NCI-H82 treated with DMSO at 0.1 percent for 48 hours (cell line): Measurements from ENCODE around the gene RNF112.
A peak's percentile ranks its signal among the peaks of the same experiment; 100 is the strongest.

Experiments
- DNase-seq: peaks from one replicate; lab custom pipeline; 2025; ENCODE audit not compliant: unreplicated experiment; lab: John Stamatoyannopoulos, UW

RNF112 gene, protein sequence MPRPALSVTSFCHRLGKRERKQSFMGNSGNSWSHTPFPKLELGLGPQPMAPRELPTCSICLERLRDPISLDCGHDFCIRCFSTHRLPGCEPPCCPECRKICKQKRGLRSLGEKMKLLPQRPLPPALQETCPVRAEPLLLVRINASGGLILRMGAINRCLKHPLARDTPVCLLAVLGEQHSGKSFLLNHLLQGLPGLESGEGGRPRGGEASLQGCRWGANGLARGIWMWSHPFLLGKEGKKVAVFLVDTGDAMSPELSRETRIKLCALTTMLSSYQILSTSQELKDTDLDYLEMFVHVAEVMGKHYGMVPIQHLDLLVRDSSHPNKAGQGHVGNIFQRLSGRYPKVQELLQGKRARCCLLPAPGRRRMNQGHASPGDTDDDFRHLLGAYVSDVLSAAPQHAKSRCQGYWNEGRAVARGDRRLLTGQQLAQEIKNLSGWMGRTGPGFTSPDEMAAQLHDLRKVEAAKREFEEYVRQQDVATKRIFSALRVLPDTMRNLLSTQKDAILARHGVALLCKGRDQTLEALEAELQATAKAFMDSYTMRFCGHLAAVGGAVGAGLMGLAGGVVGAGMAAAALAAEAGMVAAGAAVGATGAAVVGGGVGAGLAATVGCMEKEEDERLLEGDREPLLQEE

DNA sequence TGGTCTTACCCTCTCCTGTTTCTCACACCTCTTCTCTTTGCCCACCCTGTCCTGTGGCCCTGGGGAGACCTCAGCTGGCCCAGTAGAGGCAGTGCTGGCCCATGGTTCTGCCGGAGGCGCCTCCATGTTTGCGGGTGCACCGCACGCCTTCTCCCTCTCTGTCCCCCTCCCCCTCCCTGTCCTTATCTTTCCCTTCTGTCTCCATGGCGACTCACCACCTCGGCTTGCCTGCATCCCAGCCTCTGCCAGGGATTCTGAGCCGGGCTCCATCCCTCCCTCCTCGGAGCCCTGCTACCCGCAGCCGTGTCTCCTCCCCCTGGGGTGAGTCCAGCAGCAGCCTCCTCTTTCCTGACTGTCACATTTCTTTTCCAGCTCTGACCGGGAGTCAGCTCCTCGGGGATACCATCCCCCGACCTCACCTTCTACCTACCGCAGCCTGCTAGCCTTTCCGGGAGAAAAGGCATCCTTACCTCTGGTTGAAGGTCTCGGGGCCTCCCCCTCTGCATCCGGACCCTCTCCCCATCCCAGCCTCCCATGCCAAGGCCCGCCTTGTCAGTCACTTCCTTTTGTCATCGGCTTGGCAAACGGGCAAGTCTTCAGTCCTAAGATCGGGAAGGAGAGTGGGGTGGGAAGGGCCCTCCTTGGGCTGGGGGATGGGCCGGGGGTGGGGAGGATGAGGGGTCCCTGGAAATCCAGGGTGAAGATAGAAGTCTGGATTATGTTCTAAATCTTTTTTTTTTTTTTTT is at the start of gene RNF112:
RNF112 (plus strand) TSS at position 358 of the 746 bp plus-strand sequence; CDS start at position 535, 177 bp downstream.
- DNase-seq: no peak

DNA sequence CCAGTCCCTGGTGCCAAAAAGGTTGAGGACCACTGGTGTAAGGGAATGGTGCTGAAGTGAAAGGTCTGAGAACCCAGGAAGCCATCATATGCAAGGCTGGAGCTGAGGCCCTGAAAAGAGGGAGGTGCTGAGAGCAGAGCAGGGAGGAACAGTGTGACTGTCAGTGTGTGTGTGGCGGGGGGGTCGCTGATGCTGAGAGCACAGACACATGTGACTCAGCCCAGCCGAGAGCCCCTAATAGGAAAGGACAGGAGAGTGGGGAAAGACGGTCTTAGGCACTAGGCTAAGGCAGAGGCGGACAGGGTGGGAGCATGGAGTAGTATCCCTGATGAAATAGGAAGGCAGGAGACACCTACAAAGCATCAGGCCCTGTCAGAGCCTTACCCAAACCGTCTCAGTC is 49.7 kb upstream of the RNF112 start:
- no peak for DNase-seq

DNA sequence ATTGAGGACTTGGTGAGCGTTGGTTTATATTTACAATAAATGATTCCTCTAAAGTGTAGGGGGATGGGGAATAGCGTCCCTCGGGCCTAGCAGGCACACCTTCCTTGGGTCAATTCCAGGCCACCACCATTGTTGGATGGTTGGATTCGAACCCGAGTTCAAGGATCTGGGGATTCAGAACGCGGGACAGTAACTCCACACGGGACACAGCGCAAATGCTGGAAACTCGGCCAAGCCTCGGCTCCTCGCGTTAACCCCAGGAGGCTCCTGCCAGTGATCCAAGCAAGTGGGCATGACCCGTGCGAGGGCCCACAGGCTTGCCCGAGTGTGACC is 49.1 kb upstream of the RNF112 start:
- DNase-seq: no peak

DNA sequence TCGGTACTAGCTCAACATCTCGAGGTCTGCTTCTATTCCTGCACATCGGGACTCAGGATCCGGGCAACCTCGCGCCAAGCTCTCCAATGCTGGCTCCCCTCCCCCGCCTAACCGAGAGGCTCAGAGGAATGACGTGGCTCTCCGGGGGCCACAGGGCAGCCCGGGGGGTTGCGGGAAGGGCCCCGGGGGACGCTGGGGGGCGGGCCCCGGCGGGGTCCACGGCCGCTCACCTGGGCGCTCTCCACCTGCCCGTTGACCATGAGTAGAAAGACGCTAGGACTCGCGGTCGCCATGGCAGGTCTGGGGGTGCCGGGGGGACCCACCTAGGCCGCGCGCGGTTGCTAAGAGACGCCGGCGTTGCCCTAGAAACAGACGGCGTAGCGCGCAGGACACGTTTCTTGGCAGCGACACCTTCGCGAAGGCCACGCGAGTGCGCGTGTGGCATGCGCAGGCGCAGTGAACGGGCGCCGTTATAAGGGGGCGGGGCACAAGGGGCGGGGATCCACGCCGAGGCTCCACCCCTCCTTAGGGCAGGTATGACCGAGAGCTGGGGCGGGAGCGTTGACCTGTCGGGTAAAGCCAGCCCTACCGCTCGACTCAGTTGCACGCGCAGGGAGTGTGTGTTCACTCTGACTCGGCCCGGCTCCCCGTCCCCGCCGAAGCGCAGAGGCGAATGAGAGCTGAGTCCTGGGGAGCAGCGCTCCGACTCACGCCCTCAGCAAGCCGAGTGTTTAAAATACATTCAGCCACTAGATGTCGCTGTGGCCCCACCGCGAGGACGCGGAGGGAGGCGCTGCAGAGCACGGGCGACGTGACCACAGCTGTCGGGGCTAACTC is 48.5 kb upstream of the RNF112 start, which contains the start of gene B9D1:
B9D1 (minus strand) TSS at position 447 of the 837 bp plus-strand sequence; CDS start at position 293, 154 bp downstream.
- peak; percentile 76 for DNase-seq

- no peak for DNase-seq
Observed at GRCh38 chr17:19363114-19363438, 48.0 kb upstream of the RNF112 start.

- DNase-seq: no peak
Observed at GRCh38 chr17:19363460-19364035, 47.5 kb upstream of the RNF112 start.

DNA sequence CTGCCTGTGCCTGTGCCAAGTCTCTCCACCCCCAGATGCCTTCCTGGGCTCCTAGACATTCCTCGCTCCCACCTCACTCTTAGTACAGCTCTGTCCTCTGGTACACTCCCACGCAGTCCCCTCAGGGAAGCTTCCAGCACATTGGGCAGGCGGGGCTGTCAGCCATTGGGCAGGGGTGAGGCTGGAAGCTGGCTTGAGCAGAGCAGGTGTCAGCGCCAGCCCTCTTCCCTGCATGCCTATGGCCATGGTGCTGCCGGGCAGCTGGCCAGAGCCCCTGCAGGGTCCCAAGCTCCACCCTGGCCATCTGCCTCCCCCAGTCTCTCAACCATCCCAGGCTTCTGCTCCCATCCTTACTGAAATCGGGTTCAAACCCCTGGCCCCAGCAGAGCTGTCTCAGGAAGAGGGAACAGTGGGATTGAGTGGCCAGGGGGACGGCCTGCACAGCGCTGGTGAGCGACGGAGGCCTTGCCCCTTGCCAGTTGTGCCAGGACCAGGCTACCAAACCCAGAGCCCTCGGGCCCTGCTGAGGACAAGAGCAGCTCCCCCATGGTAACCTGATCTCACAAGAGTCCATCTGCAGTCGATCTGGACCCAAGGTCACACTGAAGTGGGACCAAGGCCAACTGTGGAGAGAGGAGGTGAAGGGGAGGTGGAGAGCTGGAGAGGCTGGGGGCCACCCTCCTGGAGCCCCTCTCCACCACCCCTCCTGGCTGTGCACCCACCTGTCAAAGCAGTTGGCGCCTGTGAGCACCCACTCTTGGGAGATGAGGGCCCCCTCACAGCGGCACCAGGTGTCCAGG is 46.1 kb upstream of the RNF112 start:
- no peak for DNase-seq

DNA sequence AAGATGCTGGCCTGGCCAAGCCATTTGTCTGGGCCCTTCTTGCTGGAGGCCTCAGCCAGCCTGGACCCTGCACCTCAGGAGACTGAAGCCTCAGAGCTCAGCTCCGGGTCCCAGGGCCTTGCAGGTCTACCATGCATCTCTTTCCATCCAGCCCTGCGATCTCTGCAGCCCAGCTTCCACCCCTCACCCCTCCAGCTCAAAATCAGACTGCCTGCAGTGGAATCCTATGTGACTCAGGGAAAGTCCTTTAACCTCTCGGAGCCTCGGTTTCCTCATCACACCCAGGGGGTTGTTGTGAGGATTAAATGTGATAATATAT is 45.6 kb upstream of the RNF112 start:
- no peak for DNase-seq

DNA sequence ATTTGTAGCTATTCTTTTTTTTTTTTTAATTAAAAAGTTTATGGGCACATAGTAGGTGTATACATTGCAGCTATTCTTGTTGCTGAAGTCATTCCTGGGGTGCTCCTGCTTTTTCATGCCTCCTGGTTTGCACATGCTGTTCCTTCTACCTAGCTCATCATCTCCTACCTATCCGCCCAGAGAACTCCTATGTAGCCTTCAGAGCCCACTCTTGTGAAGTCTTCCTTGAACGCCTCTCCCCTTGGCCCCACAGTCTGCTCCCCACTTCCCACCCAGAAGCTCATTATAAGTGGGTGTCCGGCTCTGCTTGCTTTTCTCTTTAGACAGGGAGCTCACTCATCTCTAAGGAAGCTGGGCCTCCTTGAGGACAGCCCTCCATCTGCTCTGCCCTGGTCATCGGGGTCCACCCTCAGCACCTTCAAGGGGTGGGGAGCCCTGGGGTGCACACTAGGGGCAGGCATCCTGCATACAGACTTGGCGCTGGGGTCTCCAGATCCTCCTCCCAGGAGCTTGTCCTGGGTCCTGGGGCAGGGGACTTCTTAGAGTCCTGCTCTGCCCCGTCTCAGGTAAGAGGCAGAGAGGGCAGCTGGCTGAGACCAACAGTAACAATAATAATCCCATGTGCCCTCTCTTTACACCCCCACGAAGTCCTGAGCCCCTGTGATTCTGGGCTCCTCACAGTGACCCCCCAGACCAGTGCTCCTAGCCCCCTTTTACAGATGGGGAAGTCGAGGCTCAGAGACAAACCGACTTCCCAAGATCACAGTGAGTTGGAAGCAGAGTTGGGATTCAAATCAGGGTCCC is 45.0 kb upstream of the RNF112 start:
- no peak for DNase-seq

GRCh38 chr17:19366637-19366972 is 44.4 kb upstream of the RNF112 start:
- no peak for DNase-seq

DNA sequence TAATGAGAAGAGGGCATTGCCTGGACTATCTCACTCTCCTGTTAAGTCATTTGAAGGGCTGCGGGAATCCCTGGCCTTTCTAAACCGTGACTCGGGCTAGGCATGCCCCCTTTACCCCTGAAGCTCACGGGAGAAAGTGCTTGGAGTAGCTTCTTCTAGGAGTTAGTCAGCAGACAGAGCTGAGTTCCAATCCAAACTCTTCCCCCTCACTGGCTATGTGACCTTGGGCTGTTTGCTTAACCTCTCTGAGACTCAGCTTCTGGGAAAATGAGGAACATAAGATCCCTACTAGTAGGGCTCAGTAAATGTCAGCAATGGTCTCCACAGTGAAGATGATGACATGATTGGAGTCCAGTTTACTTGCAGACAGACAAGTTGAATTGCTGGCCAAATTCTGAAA is 42.8 kb upstream of the RNF112 start:
- DNase-seq: no peak

- no peak for DNase-seq
Observed at GRCh38 chr17:19369107-19369778, 41.8 kb upstream of the RNF112 start.

- no peak for DNase-seq
Observed at GRCh38 chr17:19369846-19370492, 41.1 kb upstream of the RNF112 start.

DNA sequence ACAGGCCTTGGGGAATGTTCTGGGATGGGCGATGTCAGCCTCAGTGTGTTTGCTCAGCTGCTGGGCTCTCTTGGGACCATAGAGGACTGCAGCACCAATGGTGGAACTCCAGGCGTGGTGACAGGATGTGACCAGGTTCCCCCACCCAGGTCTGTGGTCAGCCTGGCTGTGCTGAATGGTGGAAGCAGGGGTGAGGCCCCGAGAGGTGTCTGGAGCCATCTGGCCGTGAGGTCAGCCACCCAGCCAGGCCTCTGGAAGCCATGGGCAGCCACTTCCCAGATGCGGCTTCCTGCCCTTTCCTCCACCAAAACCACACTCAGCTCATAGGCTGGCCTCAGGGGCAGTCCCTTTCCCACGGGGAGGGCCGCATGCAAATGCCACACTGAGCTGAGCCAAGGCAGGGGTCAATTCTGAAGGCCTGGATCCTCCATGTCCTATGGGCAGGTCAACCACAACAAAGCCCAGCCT is 40.5 kb upstream of the RNF112 start:
- DNase-seq: no peak

DNA sequence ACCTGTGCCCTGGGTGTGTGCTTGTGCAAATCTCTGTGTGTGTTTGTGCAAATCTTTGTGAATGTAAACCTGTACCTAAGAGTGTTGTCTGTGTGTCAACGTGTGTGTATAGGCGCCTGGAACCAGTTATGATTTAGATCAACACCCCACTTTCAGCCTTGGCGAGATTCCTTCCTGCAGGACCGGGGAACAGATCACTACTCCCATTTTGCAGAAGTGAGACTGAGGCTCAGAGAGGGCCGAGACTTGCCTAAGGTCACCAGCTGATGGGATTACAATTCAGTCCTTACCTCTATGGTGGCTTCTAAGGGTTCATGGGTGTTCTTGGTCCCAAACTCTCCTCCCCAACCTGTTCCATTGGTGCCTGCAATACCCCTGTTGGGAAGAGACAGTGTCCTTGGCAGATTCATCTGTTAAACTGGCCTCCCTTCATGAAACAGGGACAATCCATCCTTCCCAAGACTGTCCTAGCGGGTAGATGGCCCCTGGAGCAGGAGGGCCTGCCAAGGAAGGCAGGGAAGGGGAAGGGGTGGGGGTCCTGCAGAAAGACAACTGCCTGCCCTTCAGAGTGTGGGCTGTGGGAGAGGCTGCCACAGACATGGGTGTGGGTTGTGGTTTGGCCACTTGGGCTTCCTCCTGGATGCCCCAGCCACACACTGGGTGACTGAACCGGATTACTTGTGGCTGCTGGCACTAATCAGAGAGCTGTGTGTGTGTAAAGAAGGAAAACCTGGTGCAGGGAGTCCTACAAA is 39.6 kb upstream of the RNF112 start:
- DNase-seq: no peak

DNA sequence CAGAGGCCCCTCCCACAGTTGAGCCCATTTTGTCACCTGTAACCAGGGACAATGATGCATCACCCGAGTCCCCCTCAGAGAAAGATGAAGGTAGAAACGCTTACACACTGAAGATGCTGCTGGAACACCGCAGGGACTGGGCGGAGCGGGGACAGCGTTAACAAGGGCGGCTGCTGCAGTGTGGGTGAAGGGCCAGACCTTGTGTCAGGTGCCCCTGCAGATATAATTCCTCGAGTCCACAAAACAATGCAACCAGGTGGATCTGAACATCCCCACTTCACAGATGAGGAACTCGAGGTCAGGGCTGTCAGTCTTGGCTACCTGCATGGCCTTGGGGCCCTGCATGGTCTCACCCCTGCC is 39.0 kb upstream of the RNF112 start:
- DNase-seq: no peak

DNA sequence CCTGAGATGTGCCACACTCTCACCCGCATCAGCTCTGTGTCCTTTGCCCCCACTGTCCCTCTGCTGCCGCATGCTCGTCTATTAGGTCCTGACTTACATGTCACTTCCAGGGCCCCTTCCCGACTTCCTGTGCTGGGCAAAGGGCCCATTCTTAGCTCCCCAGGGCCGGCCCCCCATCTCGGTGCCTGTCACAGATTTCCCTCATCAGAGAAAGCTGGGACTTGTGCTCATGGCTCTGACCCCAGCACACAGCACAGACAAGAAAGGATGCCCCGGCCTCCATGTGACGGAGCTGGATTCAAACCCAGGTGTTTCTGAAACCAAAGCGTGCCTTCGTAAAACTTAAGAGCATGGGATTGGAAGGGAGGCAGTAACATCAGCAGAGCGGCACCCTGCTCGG is 38.6 kb upstream of the RNF112 start:
- no peak for DNase-seq
